MV-4-11 (cell line): Measurements from ENCODE around the gene GNAI1.

Experiments used
- DNase-seq: peaks from one replicate; lab custom pipeline; 2025; lab: John Stamatoyannopoulos, UW

GNAI1 gene

DNA sequence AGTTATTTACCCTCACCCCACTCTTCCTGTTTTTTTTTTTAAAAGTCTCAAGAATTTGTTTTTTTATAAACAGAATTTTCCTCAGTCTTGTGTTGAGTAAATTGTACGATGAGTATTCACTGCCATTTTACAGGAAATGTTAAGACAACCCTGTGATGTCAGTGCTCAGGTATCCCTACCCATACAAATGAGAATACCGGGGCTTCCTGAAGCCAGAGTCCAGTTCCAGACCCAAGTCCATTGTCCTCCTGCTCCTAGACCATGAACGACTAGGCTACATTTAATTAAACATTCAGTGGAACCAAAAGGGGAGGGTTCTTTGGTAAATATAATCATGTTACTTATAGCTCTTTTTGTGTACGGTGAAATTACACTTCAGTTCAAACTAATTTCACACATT is 79.2 kb downstream of the GNAI1 start:
- no peak for DNase-seq

DNA sequence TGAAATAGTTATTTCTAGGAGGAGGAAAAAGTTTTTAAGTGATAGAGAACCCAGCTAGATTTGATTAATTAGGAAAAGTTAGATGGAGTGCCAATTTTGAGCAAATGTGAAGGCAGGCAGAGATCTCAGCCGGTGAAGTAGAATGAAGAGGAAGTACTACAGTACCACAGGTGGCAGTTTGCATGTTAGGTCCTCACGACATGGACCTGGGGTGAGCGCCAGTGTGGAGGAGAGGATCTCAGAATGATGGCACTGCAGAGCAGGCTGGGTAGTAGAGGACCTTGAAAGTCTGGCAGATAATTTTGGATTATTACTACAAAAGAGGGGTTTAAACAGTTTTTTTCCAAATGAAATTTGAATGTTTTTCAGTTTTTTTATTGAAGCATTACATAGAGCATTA is 81.1 kb downstream of the GNAI1 start:
- no peak for DNase-seq

DNA sequence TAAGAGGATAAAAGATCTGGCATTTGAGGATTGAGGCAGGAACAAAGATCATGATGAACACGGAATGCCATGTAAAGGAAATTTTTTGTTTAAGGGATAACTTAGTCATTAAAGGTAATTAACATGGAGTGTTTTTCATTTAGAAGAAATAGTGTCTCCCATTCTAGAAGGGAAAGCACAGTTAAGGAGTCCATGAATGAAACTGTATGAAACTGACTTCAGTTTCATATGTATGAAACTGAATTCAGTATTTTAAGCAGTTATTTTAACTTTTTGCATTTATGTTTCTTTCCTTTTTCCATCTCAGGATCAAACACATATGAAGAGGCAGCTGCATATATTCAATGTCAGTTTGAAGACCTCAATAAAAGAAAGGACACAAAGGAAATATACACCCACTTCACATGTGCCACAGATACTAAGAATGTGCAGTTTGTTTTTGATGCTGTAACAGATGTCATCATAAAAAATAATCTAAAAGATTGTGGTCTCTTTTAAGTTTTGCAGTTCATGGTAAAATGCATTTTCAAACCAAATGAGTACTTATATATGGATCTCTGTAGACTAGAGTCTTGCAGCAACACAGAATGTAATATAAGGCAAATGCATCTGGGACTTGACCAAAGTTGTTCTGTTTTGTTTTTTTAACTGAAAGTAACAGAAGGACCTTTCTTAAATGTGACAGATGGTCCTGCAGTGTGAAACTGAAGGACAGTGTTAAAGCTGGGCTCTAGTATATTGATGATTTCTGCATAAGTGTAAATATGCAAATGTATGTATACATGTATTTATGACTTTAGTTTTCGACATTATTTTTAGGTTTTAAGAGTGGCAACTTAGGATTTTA is 82.6 kb downstream of the GNAI1 start:
- no peak for DNase-seq

DNA sequence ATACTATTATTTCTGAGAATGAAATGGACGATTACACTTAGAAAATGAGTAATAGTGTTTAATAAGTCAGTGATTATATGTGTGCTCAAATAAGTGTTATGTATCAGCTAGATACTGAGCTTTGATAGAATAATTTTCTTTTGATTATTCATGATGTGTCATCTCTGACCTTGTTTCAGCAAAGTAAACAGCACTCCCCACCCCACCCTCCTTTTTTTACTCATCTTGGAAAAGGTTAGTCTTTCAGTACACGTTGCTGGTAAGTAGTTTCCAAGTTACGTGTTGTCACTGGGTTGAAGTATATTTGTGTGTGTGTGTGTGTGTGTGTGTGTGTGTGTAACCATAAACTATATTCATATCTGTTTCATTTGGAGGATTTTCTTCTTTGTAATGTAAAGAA is 84.1 kb downstream of the GNAI1 start:
- no peak for DNase-seq

DNA sequence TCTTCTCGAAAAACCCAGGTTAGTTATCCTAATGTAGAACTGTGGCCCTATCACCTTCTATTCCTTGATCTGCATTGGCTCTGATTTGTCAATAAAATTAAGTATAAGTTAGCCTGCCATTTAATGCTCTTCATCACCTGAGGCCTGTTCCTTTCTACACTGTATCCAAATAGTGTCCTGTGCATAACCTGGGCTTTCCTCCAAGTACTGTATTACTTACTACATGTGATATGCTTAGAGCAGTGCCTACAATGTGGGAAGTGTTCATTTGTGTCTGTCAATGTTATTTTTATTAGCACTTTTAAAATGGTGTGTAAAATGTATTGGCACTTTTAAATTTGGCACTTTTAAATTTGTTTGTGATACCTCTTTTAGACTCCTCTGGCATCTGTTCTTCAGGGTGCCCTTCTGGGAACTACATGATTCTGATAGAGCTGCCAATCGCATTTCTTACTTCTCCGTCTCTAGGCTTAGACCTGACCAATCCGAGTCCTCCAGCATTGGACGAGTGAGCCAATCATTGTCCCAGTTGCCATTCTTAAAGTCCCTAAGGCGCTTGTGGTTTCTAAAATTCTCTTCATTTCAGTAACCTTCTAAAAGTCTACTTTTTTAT is 85.5 kb downstream of the GNAI1 start:
- DNase-seq, result no peak

DNA sequence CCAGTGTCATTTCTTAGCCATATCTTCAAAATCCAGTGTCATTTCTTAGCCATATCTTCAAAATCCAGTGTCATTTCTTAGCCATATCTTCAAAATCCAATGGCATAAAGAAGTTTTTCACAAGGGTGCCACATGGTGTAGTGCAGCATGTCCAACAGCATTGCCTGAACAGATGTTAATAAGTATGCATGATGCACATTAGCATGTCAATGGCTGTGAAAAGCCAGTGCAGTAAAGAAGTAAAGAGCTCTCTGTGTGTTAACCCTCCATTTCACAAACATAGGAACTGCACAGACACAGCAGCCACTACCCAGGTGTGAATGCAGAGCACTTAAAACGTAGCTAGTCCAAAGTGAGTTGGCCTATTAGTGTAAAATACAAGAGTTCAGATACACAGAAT is 89.8 kb downstream of the GNAI1 start:
- no peak for DNase-seq

DNA sequence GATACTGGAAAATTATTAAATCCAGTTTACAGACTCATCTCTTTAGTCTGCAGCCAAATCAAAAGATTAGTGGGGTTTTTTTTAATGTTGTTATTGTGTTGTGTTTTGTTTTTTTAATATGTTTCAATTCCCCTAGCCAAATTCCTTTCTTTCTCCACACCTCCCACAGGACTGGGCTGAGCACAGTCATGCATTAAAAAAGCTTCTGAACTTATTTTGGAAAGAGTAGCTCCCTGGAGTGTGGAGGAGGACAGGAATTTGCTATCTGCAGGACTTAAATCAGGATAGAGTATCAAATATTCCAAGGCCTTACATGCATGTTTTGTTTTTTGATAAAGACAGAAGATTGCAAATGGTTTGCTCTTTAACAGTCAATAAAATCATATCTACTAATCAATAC is 90.7 kb downstream of the GNAI1 start:
- DNase-seq, result no peak

DNA sequence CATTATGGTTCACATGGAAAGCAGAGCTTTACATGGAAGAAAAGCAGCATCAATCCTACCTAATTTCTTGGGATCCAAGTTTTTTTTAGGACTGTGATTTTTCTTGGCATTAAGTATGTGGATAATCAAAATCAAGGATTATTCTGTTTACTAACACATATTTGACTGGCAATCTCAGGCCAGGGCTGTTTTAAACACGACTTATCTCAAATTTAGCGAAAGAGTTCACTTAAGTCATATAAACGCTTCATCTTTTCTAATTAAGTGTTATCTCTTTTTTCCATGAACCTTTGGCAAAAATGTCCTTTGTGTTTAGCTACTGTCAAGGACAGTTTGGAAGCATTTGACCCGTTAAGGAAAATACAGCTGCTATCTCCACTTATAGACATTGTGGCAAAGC is 92.0 kb downstream of the GNAI1 start:
- no peak for DNase-seq

DNA sequence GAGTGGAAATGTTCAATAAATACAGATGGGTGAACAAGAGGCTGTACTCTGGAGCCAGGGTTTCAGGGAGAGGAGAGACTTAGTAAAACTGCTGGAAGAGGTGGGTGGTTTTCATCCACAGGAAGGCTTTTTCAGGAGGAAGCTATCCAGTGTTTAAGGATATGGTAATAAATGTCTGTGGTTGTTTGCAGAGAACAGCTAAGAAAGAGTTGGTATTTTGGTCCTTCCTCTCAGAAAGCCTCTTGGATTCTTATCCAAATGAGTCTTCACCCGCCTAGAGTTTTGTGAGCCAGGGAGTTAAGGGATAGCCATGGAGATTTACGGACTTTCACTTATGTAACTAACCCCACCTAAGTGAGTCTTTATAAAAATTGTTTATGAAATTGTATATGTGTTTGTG is 95.7 kb downstream of the GNAI1 start:
- no peak for DNase-seq

DNA sequence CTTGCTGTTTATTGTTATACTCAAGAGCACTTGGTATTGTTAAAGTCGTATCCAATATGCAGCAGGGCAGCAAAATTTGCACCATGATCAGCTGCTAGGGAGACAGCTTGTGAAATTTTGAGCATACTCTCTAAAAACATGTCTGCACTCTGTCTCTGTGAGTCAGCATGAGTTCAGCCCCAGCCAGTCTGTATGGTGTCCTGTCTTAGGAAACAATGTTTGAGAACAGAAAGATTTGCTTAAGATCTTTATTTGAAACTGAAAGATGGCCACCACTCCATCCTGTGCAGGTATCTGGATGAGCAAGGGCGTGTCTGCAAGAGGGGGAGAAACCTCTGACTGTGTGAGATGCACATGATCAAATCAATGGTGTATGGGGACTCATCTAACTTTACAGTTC is 97.1 kb downstream of the GNAI1 start:
- no peak for DNase-seq

DNA sequence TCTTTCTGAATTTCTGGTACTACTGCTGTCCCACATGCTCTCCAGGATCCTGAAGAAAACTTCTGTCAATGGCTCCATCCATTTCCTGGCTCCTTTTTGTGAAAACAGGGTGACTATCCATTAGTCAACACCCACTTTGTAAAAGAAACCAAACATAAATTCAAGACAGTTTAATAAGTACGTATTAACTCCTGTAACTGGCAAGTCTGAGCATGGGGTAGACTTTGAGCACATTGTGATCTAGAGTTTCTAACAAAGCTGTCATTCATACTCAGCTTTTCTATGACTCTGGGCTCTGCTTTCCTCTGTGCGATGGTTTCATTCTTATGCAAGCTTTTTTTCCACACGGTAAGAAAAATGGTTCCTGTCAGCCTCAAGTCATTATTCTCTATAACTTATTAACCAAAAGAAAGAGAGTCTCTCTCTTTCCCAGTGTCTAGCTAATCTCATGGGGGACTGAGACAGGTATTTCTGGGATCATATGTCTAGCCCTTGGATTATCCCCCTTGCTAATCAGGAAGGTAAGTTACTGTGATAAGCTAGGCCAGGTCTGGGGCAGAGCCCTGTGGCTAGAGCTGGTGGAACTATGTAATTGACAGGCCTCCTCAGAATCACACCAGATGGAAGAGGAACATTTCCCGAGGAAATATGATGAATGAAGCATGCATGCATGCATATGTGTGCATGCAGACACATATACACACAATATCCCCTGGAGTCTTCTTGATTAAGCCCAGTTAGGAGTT is 98.5 kb downstream of the GNAI1 start:
- no peak for DNase-seq

DNA sequence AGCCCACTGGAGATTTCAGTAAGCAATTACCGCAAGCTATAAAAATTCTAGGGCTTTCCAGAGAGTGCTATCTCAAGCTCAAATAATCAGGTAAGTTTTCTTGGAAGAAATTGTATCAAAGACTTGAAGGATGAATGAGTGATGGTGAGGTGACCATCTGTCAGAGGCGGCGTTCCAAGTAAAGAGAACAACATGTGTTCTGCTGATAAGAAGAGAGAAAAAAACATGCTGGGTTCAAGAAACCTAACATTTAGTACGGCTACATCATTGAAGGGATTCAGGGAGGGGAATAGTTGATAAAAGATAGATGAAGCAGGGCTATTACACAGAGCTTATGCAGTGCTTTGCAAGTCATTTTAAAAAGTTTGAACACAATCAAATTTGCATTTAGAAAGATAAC is 100.7 kb downstream of the GNAI1 start:
- no peak for DNase-seq

DNA sequence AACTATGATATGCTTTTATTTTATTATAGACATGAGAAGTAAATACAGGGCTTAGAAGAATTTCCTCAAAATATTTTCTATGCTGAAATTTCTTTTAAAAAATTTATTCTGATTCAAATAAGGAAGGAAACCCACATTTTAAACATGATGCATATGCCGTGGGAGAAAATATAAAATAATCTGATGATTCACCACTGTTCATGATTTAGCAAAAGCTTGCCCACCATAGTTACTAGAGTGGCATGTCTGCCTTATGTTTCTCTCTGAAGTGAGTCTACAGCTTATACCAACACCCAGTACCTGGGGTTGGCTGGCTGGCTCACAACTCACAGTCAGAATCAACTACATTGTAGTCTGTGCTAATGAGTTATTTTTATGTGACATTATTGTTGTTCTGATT is 102.0 kb downstream of the GNAI1 start:
- no peak for DNase-seq

DNA sequence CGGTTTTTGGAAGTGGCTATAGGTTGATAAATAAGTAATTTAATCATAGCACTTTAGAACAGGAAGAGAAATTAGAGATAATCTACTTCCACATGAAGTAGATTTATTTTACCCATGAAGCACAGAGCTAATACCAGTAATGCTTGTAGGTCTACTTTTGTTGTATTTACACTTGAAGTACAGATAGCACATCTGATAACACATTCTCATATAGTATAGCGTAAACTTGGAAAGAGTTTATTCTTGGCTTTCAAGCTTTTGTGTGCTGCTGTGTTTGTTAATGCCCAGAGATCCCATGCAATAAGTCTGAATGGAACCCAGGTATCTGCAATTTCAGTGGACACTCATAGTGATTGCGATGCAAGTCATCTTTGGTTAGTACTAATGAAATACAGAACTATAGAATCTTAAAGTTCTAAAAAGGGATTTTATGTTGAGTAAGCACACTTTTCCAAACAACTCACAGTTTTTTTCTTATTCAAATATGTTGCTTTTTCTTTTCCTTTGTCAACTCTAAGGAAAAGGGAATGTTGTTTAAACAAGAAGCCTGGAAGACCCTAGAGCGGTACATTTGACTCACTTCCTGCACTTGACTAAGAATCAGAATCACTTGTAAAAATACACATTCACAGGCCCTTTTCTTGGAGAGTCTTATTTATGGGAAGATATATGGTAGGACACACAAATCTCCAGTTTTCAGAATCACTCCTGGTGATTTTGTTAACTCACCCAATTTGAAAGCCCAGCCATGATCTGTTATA is 105.8 kb downstream of the GNAI1 start:
- no peak for DNase-seq

DNA sequence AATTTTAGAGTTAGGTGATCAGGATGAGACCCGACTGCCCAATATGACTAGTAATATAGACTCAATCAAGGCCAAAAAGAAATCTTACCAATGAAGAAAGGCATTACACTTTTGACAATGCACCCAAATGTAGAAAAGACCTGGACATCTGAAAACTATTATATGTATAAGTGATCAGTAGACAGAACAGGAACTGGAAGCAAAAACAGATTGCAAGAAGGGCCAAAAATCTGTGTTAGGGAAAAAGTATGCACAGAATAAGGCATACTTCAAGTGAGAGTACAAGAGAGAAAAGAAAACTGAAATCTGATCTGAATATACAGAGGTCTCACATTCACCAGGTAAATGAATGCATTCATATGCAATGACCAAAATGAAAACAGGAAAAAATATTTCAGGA is 107.0 kb downstream of the GNAI1 start:
- no peak for DNase-seq

DNA sequence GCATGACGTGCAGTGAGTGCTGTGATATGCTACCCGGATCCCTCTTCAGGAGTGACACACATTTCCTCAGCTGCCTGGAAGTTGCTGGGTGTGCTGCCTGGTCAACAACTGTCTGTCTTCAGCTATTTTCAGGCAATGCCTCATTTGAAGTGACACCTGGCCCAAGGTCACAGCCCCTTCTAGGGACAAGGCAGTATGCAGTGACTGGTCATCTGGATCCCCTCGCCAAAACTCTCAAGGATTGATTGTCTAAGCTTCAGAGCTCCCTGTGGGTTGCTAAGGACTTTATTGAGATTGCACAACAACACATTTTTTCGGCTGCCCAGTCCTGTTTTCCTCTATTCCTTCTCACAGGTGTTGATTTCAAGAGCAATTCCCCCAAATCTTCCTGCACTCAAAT is 108.8 kb downstream of the GNAI1 start:
- no peak for DNase-seq

DNA sequence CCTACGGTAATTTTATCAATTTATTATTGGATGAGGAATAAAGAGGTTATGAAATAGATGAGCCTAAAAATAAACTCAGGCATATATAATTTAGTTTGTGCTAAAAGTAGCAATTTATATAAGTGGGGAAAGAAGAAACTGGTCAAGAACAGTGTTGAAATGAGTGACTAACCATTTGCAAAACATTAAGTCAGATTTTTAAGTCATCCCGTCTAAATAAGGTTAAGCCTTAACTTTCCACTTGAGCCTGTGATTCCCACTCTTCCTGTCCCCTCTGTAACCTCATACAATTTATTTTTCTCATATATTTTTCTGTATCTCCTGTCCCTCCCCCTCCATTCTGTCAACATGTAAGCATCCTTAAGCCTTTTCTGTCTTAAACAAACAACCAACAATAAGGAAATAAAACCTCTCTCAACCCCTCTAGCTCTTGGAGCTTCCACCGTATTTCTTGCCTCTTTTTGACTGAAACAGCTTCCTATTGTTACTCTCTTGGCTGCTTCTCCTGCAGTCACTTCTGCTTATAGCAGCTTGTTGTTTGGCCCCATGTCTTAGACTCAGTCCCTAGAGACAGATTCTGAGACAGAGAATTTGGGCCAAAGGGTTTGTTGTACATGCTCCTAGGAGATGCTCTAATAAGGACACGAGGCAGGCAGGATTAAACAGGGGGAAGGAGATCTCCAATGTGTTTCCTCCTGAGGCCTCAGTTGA is 109.7 kb downstream of the GNAI1 start:
- DNase-seq, result no peak

DNA sequence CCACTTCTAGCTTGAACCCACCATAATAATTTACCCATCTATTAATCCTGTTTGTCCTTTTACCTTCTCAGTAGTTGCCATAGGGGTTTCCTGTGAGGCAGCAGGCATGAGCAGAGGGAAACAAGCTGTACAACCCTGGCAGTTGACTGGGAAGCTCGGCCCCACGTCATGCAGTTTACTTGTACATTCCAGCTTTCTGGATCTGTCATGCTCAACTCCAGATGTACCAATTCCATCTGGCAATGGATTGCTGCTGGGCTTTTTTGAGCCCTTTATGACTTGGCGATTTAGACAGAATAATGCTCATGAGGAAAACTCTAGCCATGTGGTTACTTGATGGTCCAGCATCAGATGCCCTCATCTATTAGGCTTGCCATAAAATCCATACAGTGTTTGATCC is 112.5 kb downstream of the GNAI1 start:
- no peak for DNase-seq

DNA sequence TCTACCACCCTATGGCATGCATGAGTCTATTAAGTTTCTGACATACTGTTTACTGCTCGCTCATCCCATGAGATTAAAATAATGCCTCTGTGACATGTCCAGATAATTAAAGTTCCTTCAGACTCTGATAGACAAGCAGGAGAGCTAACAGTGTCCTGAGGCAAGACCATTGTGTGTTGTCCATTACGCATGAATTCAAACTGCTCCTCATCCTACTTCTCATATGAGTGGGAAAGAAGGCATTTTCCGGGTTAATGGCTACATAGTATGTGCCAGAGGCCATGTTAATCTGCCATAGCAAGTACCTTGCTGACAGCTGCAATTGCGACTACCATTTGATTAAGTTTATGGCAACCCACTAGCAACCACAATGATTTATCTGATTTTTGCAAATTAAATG is 113.3 kb downstream of the GNAI1 start:
- DNase-seq, result no peak

DNA sequence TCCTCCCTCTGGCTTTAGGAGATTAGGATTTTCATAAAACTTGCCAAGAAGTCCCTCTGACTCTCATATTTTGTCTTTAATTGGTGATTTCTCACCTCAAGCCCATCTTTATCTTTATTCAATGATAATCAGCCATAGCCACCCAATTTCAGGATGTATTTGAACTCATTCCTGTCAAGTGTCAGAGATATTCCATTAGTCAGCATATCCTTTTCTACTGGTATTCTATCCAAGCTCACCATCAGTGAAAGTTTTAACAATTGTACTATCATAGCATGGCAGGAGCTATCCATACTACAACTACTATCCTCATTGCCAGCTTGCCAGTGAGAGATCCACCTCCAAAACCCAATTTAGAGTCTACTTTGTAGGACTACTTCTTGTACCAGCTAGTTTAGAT is 114.6 kb downstream of the GNAI1 start:
- DNase-seq, result no peak

DNA sequence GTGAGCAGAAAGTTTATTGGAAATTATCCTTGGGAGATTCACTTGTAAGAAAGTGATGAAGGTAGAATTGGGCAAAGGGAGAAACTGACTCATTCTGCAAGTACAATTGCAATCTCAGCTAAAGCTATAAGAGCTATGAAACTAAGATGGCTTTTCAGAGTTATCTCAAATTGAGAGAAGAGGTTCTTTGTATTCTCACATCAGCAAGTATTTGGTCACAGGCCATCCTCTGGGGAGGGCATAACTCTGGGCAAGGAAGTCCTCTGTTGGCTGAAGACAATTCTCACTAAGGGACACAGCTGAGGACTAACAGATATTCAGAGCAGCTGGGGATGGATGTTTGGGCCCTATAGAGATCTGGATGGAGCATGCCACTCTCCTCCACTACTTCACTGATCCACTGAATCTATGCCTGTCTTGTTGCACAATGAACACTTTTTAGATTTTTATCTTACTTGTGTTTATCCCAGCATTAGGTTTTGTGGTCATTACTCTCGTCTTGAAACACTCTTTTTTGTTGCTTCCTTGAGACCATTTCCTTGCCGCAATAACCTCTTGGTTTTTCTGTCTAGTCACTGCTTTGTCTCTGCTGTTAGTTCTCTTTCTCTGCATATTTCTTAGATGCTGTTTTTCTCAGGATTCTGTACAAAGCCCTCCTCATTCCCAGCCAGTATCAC is 115.1 kb downstream of the GNAI1 start:
- no peak for DNase-seq
